Smooth muscle cell (in vitro differentiated cells): ENCODE results near the gene STMND1. TPM values are rescaled to one million over a fixed set of nuclear protein-coding genes. Genes with fewer than 3 reads are reported as not detected.

Experiments
- DNase-seq: peaks from one replicate; lab custom pipeline; 2025; ENCODE audit not compliant: unreplicated experiment; lab: John Stamatoyannopoulos, UW
- H2AFZ ChIP-seq: fragments of 200-600 bp; sonication (generic); 2 replicates; pipeline ENCODE4 v1.6.0; 2016; ENCODE audit warnings: antibody characterized with exemption, low read depth, mild to moderate bottlenecking
- H3F3A ChIP-seq: fragments of 200-600 bp; sonication (generic); 2 replicates; pipeline ENCODE4 v1.6.0; 2017; ENCODE audit warnings: antibody characterized with exemption, low read depth
- H3K27ac ChIP-seq: fragments of 200-600 bp; sonication (generic); 2 replicates; pipeline ENCODE4 v1.5.1; 2016; ENCODE audit warnings: low read depth, mild to moderate bottlenecking
- H3K27me3 ChIP-seq: fragments of 200-600 bp; sonication (generic); 2 replicates; pipeline ENCODE4 v1.6.1; 2016; ENCODE audit warnings: low read depth, mild to moderate bottlenecking
- H3K36me3 ChIP-seq: fragments of 200-600 bp; sonication (generic); 2 replicates; pipeline ENCODE4 v1.5.1; 2016; ENCODE audit warnings: low read depth
- H3K4me1 ChIP-seq: fragments of 200-600 bp; sonication (generic); 2 replicates; pipeline ENCODE4 v1.5.1; 2016; ENCODE audit warnings: low read depth
- H3K4me2 ChIP-seq: fragments of 200-600 bp; sonication (generic); 2 replicates; pipeline ENCODE4 v1.6.0; 2016; ENCODE audit warnings: mild to moderate bottlenecking
- H3K4me3 ChIP-seq: fragments of 200-600 bp; sonication (generic); 2 replicates; pipeline ENCODE4 v1.5.1; 2016; ENCODE audit warnings: mild to moderate bottlenecking
- H3K79me2 ChIP-seq: fragments of 200-600 bp; sonication (generic); 2 replicates; pipeline ENCODE4 v1.6.0; 2016; ENCODE audit warnings: low read depth, mild to moderate bottlenecking
- H3K9ac ChIP-seq: fragments of 200-600 bp; sonication (generic); 2 replicates; pipeline ENCODE4 v1.6.0; 2016; ENCODE audit warnings: low read depth
- H3K9me3 ChIP-seq: fragments of 200-600 bp; sonication (generic); replicated peaks from 2 replicates; pipeline ENCODE4 v1.5.1; 2016; ENCODE audit warnings: low read depth
- H4K20me1 ChIP-seq: fragments of 200-600 bp; sonication (generic); 2 replicates; pipeline ENCODE4 v1.6.0; 2016; ENCODE audit warnings: low read depth
- WGBS: methylation state at CpG from one replicate; pipeline ENCODE4 v1.1.7; 2016; ENCODE audit warnings: low lambda C conversion rate; 5-methylcytosine and 5-hydroxymethylcytosine counted together
- polyA plus RNA-seq: library from polyadenylated mRNA; unstranded; fragments of >200 nt; fragmentation: Nextera tagmentation; extraction: Ambion mirVana; gene quantifications from 2 replicates; pipeline ENCODE4 v1.2.1, GENCODE V29; 2016
- total RNA-seq: library from RNA; depleted of rRNA; stranded (reverse); fragments of >200 nt; gene quantifications from 2 replicates; pipeline ENCODE4 v1.2.3, GENCODE V29; 2014
- TF ChIP-seq, protein P1 (sequence below): fragments of 200-600 bp; sonication (generic); IDR thresholded peaks from 2 replicates; pipeline ENCODE4 v1.5.1; 2017; ENCODE audit warnings: borderline replicate concordance, mild to moderate bottlenecking, antibody characterized with exemption; ENCODE audit not compliant: insufficient read depth, poor library complexity, severe bottlenecking

Gene STMND1
- total and polyA plus RNA-seq, 2 experiments from 2014 or later, result not detected

DNA sequence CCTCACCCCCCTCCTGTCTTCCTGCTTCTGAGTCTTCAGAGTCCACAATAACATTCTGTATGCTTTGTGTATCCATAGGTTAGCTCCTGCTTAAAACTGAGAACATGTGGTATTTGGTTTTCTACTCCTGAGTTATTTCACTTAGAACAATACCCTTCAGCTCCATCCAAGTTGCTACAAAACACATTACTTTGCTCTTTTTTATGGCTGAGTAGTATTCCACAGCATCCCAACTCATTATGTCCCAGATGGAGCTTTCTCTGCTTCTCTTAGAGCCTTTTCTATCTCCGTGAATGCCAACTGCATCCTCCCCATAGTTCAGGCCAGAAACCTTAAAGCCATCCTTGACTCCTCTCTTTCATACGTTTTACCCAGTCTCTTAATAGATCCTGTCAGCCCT lies 55.8 kb downstream of the STMND1 start:
- 90% methylated on average over 2 of the region's 2 CpGs for WGBS

DNA sequence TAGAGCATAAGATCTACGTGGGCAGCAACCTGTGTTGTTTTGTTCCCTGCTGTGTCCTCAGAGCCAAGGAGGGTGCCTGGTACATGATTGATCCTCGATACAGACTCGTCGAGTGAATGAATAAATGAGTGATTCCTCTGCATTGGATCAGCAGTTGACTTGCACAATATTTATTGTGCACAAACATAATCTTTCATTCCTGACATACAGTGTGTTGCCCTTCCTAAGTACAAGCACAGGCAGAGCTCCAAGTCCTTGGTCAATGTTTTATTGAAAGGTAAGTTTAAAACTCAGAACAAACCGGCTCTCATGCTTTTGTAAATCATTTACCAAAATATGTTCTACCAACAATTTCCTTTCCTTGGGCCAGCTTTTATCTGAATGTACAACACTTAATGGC lies 57.4 kb downstream of the STMND1 start:
- no peaks in the 10 kb centered on the region for H4K20me1 ChIP-seq
- no peak for DNase-seq

More for the DNA sequence above, 55.8 kb downstream of the STMND1 start:
- H3F3A ChIP-seq, result no peaks in the 10 kb centered on the region
- no peak overlapping the region for H3K9ac ChIP-seq
- DNase-seq, result no peak
- H4K20me1 ChIP-seq, result no peaks in the 10 kb centered on the region
- H3K27ac ChIP-seq, result no peak overlapping the region
- H3K4me1 ChIP-seq, result no peaks in the 10 kb centered on the region
- peaks cover 13% of the 10 kb centered on the region for H3K27me3 ChIP-seq
- H3K36me3 ChIP-seq, result no peaks in the 10 kb centered on the region
- no peak overlapping the region for H2AFZ ChIP-seq
- no peak overlapping the region for H3K4me3 ChIP-seq
- no peak overlapping the region for H3K4me2 ChIP-seq
- no peaks in the 10 kb centered on the region for H3K9me3 ChIP-seq
- H3K79me2 ChIP-seq, result no peaks in the 10 kb centered on the region
- TF ChIP-seq, protein P1, sequence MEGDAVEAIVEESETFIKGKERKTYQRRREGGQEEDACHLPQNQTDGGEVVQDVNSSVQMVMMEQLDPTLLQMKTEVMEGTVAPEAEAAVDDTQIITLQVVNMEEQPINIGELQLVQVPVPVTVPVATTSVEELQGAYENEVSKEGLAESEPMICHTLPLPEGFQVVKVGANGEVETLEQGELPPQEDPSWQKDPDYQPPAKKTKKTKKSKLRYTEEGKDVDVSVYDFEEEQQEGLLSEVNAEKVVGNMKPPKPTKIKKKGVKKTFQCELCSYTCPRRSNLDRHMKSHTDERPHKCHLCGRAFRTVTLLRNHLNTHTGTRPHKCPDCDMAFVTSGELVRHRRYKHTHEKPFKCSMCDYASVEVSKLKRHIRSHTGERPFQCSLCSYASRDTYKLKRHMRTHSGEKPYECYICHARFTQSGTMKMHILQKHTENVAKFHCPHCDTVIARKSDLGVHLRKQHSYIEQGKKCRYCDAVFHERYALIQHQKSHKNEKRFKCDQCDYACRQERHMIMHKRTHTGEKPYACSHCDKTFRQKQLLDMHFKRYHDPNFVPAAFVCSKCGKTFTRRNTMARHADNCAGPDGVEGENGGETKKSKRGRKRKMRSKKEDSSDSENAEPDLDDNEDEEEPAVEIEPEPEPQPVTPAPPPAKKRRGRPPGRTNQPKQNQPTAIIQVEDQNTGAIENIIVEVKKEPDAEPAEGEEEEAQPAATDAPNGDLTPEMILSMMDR, result no peak

DNA sequence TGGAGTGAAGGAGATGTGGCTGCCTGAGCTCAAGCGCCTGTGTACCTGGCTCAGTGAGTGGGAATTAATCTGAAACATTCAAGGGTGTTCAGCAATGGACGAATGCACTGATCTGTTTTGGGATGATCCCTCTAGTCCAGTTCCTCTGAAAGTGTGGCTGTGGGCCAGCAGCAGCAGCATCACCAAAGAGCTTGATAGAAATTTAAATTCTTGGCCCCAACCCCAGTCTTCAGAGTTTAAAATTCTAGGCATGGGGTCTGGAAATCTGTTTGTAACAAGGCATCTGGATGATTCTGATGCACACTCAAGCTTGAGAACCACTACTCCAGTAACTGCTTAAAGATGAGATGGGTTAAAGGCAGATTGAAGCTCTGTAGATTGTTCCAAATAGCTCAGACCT lies 59.2 kb downstream of the STMND1 start:
- H3K9ac ChIP-seq, result no peak overlapping the region
- no peaks in the 10 kb centered on the region for H3F3A ChIP-seq
- no peaks in the 10 kb centered on the region for H4K20me1 ChIP-seq
- H2AFZ ChIP-seq, result no peak overlapping the region
- H3K4me2 ChIP-seq, result no peak overlapping the region
- DNase-seq, result no peak
- no peak overlapping the region for H3K27ac ChIP-seq
- no peak overlapping the region for H3K4me3 ChIP-seq
- H3K27me3 ChIP-seq, result peaks cover 13% of the 10 kb centered on the region
- H3K79me2 ChIP-seq, result no peaks in the 10 kb centered on the region
- no peaks in the 10 kb centered on the region for H3K4me1 ChIP-seq
- TF ChIP-seq, protein P1, result no peak
- no peaks in the 10 kb centered on the region for H3K36me3 ChIP-seq
- H3K9me3 ChIP-seq, result no peaks in the 10 kb centered on the region
- WGBS, result 97% methylated on average over 2 of the region's 2 CpGs

More for the DNA sequence above, 57.4 kb downstream of the STMND1 start:
- Histone ChIP-seq H3K36me3 (no peaks in the 10 kb centered on the region), H3K4me2 (no peak overlapping the region), H3K27me3 (peaks cover 13% of the 10 kb centered on the region), H3K9ac (no peak overlapping the region), H3K4me3 (no peak overlapping the region), H3K27ac (no peak overlapping the region), H3K4me1 (no peaks in the 10 kb centered on the region), H3F3A (no peaks in the 10 kb centered on the region), H2AFZ (no peak overlapping the region), H3K9me3 (no peaks in the 10 kb centered on the region), H3K79me2 (no peaks in the 10 kb centered on the region)
- 94% methylated on average over 5 of the region's 5 CpGs for WGBS
- TF ChIP-seq, protein P1, result no peak

DNA sequence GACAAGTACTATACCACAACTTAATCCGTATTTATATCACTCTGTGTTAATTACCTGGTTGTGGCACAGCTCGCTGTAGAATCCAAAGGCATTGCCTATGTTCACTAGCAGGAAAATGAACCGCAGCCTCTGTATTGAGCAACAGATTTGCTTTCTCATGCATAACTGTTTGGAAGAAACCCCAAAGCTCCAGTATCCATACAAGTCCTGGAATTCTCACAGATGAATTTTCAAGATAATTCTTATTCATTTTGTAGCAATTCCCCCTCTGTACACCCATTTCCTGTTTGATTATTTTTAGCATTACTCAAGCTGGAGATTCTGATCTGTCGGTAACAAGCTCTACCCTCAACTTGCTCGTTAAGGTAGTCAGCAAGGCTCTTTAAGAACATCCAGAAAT lies 63.5 kb downstream of the STMND1 start:
- 92% methylated on average over 5 of the region's 5 CpGs for WGBS
- Histone ChIP-seq H3K4me2 (no peak overlapping the region), H3K27ac (no peak overlapping the region), H3K36me3 (no peaks in the 10 kb centered on the region), H3K79me2 (no peaks in the 10 kb centered on the region), H4K20me1 (no peaks in the 10 kb centered on the region), H3K27me3 (peaks cover 9% of the 10 kb centered on the region), H3K9ac (no peak overlapping the region), H2AFZ (no peak overlapping the region), H3K4me1 (no peaks in the 10 kb centered on the region), H3K9me3 (no peaks in the 10 kb centered on the region), H3K4me3 (no peak overlapping the region), H3F3A (peaks cover 3% of the 10 kb centered on the region)
- no peak for DNase-seq
- TF ChIP-seq, protein P1, result no peak
